ENCODE measurements around the gene RMI1.

RMI1 gene

GRCh38 chr9:83972286-83972685 is 8.3 kb upstream of the RMI1 start:
- peaks cover 26% of the 10 kb centered on the region for H3K36me3 ChIP-seq (ENCODE audit: control insufficient read depth, insufficient read depth, low read length)
- no peak overlapping the region for H3K4me3 ChIP-seq (ENCODE audit: low read length)
- no peaks in the 10 kb centered on the region for H3K27me3 ChIP-seq (ENCODE audit: control insufficient read depth, insufficient read depth, low read length)
- H3K4me1 ChIP-seq (ENCODE audit: control insufficient read depth, insufficient read depth, low read length), result peaks cover 5% of the 10 kb centered on the region
- no peaks in the 10 kb centered on the region for H3K9me3 ChIP-seq (ENCODE audit: control insufficient read depth, low read length)
- no peak overlapping the region for H3K9ac ChIP-seq (ENCODE audit: low read length)

- Histone ChIP-seq H3K4me1 (ENCODE audit: control insufficient read depth, insufficient read depth, low read length) (peaks cover 10% of the 10 kb centered on the region), H3K4me3 (ENCODE audit: low read length) (no peak overlapping the region), H3K9me3 (ENCODE audit: control insufficient read depth, low read length) (no peaks in the 10 kb centered on the region), H3K36me3 (ENCODE audit: control insufficient read depth, insufficient read depth, low read length) (peaks cover 26% of the 10 kb centered on the region), H3K27me3 (ENCODE audit: control insufficient read depth, insufficient read depth, low read length) (no peaks in the 10 kb centered on the region), H3K9ac (ENCODE audit: low read length) (no peak overlapping the region)
These were observed 5.3 kb upstream of the RMI1 start for GRCh38 chr9:83975300-83975699.

GRCh38 chr9:83976372-83976771 is 4.2 kb upstream of the RMI1 start:
- H3K4me1 ChIP-seq (ENCODE audit: control insufficient read depth, insufficient read depth, low read length), result peaks cover 10% of the 10 kb centered on the region
- H3K9ac ChIP-seq (ENCODE audit: low read length), result no peak overlapping the region
- no peaks in the 10 kb centered on the region for H3K9me3 ChIP-seq (ENCODE audit: control insufficient read depth, low read length)
- H3K27me3 ChIP-seq (ENCODE audit: control insufficient read depth, insufficient read depth, low read length), result no peaks in the 10 kb centered on the region
- no peak overlapping the region for H3K4me3 ChIP-seq (ENCODE audit: low read length)
- H3K36me3 ChIP-seq (ENCODE audit: control insufficient read depth, insufficient read depth, low read length), result peaks cover 21% of the 10 kb centered on the region

GRCh38 chr9:83977196-83977595 is 3.4 kb upstream of the RMI1 start:
- Histone ChIP-seq H3K9ac (ENCODE audit: low read length) (no peak overlapping the region), H3K4me1 (ENCODE audit: control insufficient read depth, insufficient read depth, low read length) (peaks cover 10% of the 10 kb centered on the region), H3K4me3 (ENCODE audit: low read length) (no peak overlapping the region), H3K27me3 (ENCODE audit: control insufficient read depth, insufficient read depth, low read length) (no peaks in the 10 kb centered on the region), H3K36me3 (ENCODE audit: control insufficient read depth, insufficient read depth, low read length) (peaks cover 19% of the 10 kb centered on the region), H3K9me3 (ENCODE audit: control insufficient read depth, low read length) (no peaks in the 10 kb centered on the region)

- peak overlapping the region; percentile 52 for H3K4me3 ChIP-seq (ENCODE audit: low read length)
- peak overlapping the region; percentile 100 for H3K9ac ChIP-seq (ENCODE audit: low read length)
- no peaks in the 10 kb centered on the region for H3K27me3 ChIP-seq (ENCODE audit: control insufficient read depth, insufficient read depth, low read length)
- peaks cover 10% of the 10 kb centered on the region for H3K4me1 ChIP-seq (ENCODE audit: control insufficient read depth, insufficient read depth, low read length)
- no peaks in the 10 kb centered on the region for H3K9me3 ChIP-seq (ENCODE audit: control insufficient read depth, low read length)
- peaks cover 7% of the 10 kb centered on the region for H3K36me3 ChIP-seq (ENCODE audit: control insufficient read depth, insufficient read depth, low read length)
These were observed 1.4 kb upstream of the RMI1 start for GRCh38 chr9:83978992-83979811.

GRCh38 chr9:83979812-83980394 is 702 bp upstream of the RMI1 start, which contains the start of gene HNRNPK:
Gene HNRNPK (minus strand): TSS chr9:83980215. CDS start chr9:83978252, 1,963 bp downstream.
- Histone ChIP-seq H3K9me3 (ENCODE audit: control insufficient read depth, low read length) (no peaks in the 10 kb centered on the region), H3K4me3 (ENCODE audit: low read length) (peak within 1 kb of the TSS; percentile 52), H3K4me1 (ENCODE audit: control insufficient read depth, insufficient read depth, low read length) (peaks cover 10% of the 10 kb centered on the region), H3K27me3 (ENCODE audit: control insufficient read depth, insufficient read depth, low read length) (no peaks in the 10 kb centered on the region), H3K36me3 (ENCODE audit: control insufficient read depth, insufficient read depth, low read length) (peaks cover 7% of the 10 kb centered on the region), H3K9ac (ENCODE audit: low read length) (peak within 1 kb of the TSS; percentile 100)

GRCh38 chr9:83981126-83981871 is 694 bp downstream of the RMI1 start:
- no peaks in the 10 kb centered on the region for H3K27me3 ChIP-seq (ENCODE audit: control insufficient read depth, insufficient read depth, low read length)
- H3K4me1 ChIP-seq (ENCODE audit: control insufficient read depth, insufficient read depth, low read length), result peaks cover 10% of the 10 kb centered on the region
- no peaks in the 10 kb centered on the region for H3K9me3 ChIP-seq (ENCODE audit: control insufficient read depth, low read length)
- H3K4me3 ChIP-seq (ENCODE audit: low read length), result peak overlapping the region; percentile 52
- H3K9ac ChIP-seq (ENCODE audit: low read length), result peak overlapping the region; percentile 100
- H3K36me3 ChIP-seq (ENCODE audit: control insufficient read depth, insufficient read depth, low read length), result no peaks in the 10 kb centered on the region

- H3K9me3 ChIP-seq (ENCODE audit: control insufficient read depth, low read length), result no peaks in the 10 kb centered on the region
- H3K27me3 ChIP-seq (ENCODE audit: control insufficient read depth, insufficient read depth, low read length), result no peaks in the 10 kb centered on the region
- no peak overlapping the region for H3K9ac ChIP-seq (ENCODE audit: low read length)
- no peaks in the 10 kb centered on the region for H3K36me3 ChIP-seq (ENCODE audit: control insufficient read depth, insufficient read depth, low read length)
- H3K4me1 ChIP-seq (ENCODE audit: control insufficient read depth, insufficient read depth, low read length), result peaks cover 8% of the 10 kb centered on the region
- H3K4me3 ChIP-seq (ENCODE audit: low read length), result no peak overlapping the region
These were observed 5.6 kb downstream of the RMI1 start for GRCh38 chr9:83986195-83986594.

GRCh38 chr9:83986765-83987401 is 6.3 kb downstream of the RMI1 start:
- Histone ChIP-seq H3K4me1 (ENCODE audit: control insufficient read depth, insufficient read depth, low read length) (peaks cover 9% of the 10 kb centered on the region), H3K36me3 (ENCODE audit: control insufficient read depth, insufficient read depth, low read length) (no peaks in the 10 kb centered on the region), H3K9ac (ENCODE audit: low read length) (no peak overlapping the region), H3K4me3 (ENCODE audit: low read length) (no peak overlapping the region), H3K9me3 (ENCODE audit: control insufficient read depth, low read length) (no peaks in the 10 kb centered on the region), H3K27me3 (ENCODE audit: control insufficient read depth, insufficient read depth, low read length) (no peaks in the 10 kb centered on the region)

- H3K4me3 ChIP-seq (ENCODE audit: low read length), result no peak overlapping the region
- no peaks in the 10 kb centered on the region for H3K9me3 ChIP-seq (ENCODE audit: control insufficient read depth, low read length)
- no peak overlapping the region for H3K9ac ChIP-seq (ENCODE audit: low read length)
- peaks cover 14% of the 10 kb centered on the region for H3K4me1 ChIP-seq (ENCODE audit: control insufficient read depth, insufficient read depth, low read length)
- no peaks in the 10 kb centered on the region for H3K27me3 ChIP-seq (ENCODE audit: control insufficient read depth, insufficient read depth, low read length)
- H3K36me3 ChIP-seq (ENCODE audit: control insufficient read depth, insufficient read depth, low read length), result no peaks in the 10 kb centered on the region
These were observed 6.8 kb downstream of the RMI1 start for GRCh38 chr9:83987402-83987791.

- no peak overlapping the region for H3K4me3 ChIP-seq (ENCODE audit: low read length)
- H3K9me3 ChIP-seq (ENCODE audit: control insufficient read depth, low read length), result no peaks in the 10 kb centered on the region
- H3K9ac ChIP-seq (ENCODE audit: low read length), result no peak overlapping the region
- H3K27me3 ChIP-seq (ENCODE audit: control insufficient read depth, insufficient read depth, low read length), result no peaks in the 10 kb centered on the region
- H3K36me3 ChIP-seq (ENCODE audit: control insufficient read depth, insufficient read depth, low read length), result no peaks in the 10 kb centered on the region
- H3K4me1 ChIP-seq (ENCODE audit: control insufficient read depth, insufficient read depth, low read length), result peaks cover 21% of the 10 kb centered on the region
These were observed 7.8 kb downstream of the RMI1 start for GRCh38 chr9:83988411-83988810.

Data from mucosa of stomach (tissue), 1 donor.